ENCODE data around the gene DNTTIP2.

DNTTIP2 gene

GRCh38 chr1:93899543-93900207, 20.7 kb upstream of the DNTTIP2 start:
- FAIRE-seq = no peak
- no peak for TF ChIP-seq CTCF (IDR thresholded peaks at IDR 0.05; ENCODE audit: insufficient read depth, missing control alignments)

GRCh38 chr1:93888900-93889299, 9.9 kb upstream of the DNTTIP2 start:
- no peak for TF ChIP-seq CTCF (IDR thresholded peaks at IDR 0.05; ENCODE audit: insufficient read depth, missing control alignments)
- DNase-seq (ENCODE audit: insufficient read length, low spot score) = no peak

More at GRCh38 chr1:93899543-93900207, 20.7 kb upstream of the DNTTIP2 start:
- no peak for DNase-seq (ENCODE audit: insufficient read length, low spot score)

GRCh38 chr1:93882269-93882668, 3.3 kb upstream of the DNTTIP2 start:
- DNase-seq (ENCODE audit: insufficient read length, low spot score) (no peak), FAIRE-seq (no peak)
- no peak for TF ChIP-seq CTCF (IDR thresholded peaks at IDR 0.05; ENCODE audit: insufficient read depth, missing control alignments)

More at GRCh38 chr1:93888900-93889299, 9.9 kb upstream of the DNTTIP2 start:
- no peak for FAIRE-seq

- FAIRE-seq (no peak), DNase-seq (ENCODE audit: insufficient read length, low spot score) (no peak)
- TF ChIP-seq CTCF (IDR thresholded peaks at IDR 0.05; ENCODE audit: insufficient read depth, missing control alignments) = no peak
These were observed 1.7 kb upstream of the DNTTIP2 start for GRCh38 chr1:93880731-93881130.

GRCh38 chr1:93878501-93878888, 511 bp downstream of the DNTTIP2 start:
- FAIRE-seq (no peak), DNase-seq (ENCODE audit: insufficient read length, low spot score) (no peak)
- no peak for TF ChIP-seq CTCF (IDR thresholded peaks at IDR 0.05; ENCODE audit: insufficient read depth, missing control alignments)

- DNase-seq (ENCODE audit: insufficient read length, low spot score) (no peak), FAIRE-seq (no peak)
- no peak for TF ChIP-seq CTCF (IDR thresholded peaks at IDR 0.05; ENCODE audit: insufficient read depth, missing control alignments)
These were observed 1.5 kb downstream of the DNTTIP2 start for GRCh38 chr1:93877529-93877928.

- no peak for DNase-seq (ENCODE audit: insufficient read length, low spot score)
- no peak for FAIRE-seq
- no peak for TF ChIP-seq CTCF (IDR thresholded peaks at IDR 0.05; ENCODE audit: insufficient read depth, missing control alignments)
These were observed 2.8 kb downstream of the DNTTIP2 start for GRCh38 chr1:93876244-93876643.
